GM12891 (cell line): ENCODE results near the gene GRPEL2.
A peak's percentile ranks its signal among the peaks of the same experiment; 100 is the strongest.
"Not testable (repeated sequence)": the region's sequence is repeated elsewhere in the genome, so short reads cannot be mapped to it uniquely, and the experiment has no call there.

Experiments used
- DNase-seq: peaks from one replicate; pipeline ENCODE4 v3.0.0; 2011; ENCODE audit warnings: low spot score; ENCODE audit not compliant: insufficient read length
- FAIRE-seq: peaks from 2 replicates; lab custom pipeline; 2011; peaks lifted over from hg19 to GRCh38; lab: Jason Lieb, UNC
- PAX5 ChIP-seq: IDR thresholded peaks from 2 replicates; pipeline ENCODE4 v1.6.1; 2011; ENCODE audit warnings: low read length, moderate library complexity, mild to moderate bottlenecking; ENCODE audit not compliant: insufficient read depth, severe bottlenecking
- POLR2A ChIP-seq: IDR thresholded peaks from 2 replicates; pipeline ENCODE4 v1.6.1; 2011; ENCODE audit warnings: low read depth, low read length, control low read depth
- POLR2AphosphoS5 ChIP-seq: IDR thresholded peaks from 2 replicates; pipeline ENCODE4 v1.6.1; 2011; ENCODE audit warnings: low read depth, low read length, control low read depth
- POU2F2 ChIP-seq: IDR thresholded peaks from 2 replicates; pipeline ENCODE4 v1.6.1; 2011; ENCODE audit warnings: low read depth, mild to moderate bottlenecking, control low read depth, low read length, moderate library complexity
- SPI1 ChIP-seq: IDR thresholded peaks from 2 replicates; pipeline ENCODE4 v1.6.1; 2011; ENCODE audit warnings: low read depth, low read length, control low read depth
- TAF1 ChIP-seq: IDR thresholded peaks from 2 replicates; pipeline ENCODE4 v1.6.1; 2011; ENCODE audit warnings: low read depth, low read length, control low read depth

GRPEL2 gene

DNA sequence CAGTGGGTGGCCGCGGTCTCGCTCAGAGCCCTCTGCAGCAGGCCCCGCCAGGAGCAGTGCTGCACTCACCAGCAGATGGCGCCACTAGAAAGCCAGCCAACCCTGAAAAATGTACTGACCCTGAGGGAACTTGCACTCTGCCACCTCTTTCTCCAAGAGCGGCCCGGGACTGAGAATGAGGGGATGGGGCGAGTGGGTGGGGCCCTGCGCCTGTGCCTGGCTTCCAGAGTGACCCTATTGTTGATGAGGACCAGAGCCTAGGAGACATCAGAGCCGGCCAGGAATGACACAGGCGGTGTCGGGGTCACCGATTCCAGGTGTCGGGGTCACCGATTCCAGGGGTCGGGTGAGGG, 36.7 kb downstream of the GRPEL2 start:
- FAIRE-seq (peak; percentile 78), DNase-seq (peak; percentile 89)
- TF ChIP-seq TAF1 (no peak), PAX5 (peak; percentile 79), SPI1 (no peak)

DNA sequence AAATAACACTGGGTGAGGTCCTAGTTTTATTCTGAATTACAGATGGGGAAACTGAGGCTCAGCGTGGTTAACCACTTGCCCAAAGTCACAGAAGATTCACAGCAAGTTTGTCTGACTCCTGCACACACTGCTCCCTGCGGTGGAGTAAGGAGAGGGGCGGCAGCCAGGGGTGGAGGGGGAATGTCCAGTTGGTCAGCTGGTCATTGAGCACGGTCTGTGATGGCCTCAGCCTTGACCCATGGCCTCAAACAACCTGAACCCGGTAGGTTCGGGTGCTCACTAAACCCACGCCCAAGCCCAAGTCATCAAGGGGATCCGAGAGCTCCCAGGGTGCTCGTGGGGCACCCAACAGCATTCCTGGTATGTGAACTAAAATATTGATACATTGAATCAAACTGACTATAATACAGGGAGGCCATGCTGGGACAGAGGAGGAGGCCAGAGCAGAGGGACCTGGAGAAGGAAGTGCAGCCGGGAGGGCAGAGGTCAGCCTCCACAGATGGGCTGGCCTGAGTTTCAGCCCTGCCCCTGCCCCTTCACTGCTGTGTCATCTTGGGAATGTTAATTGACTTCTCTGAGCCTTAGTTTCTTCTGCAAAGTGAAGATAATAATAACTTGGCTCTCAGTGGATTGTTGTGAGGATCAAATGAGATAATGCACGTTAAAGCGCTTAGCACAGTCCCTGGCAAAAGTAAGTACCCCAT, 37.4 kb downstream of the GRPEL2 start:
- DNase-seq (no peak), FAIRE-seq (no peak)
- TF ChIP-seq POLR2A (no peak), PAX5 (no peak), SPI1 (no peak), TAF1 (no peak), POU2F2 (no peak)

GRCh38 chr5:149383399-149383798, 38.1 kb downstream of the GRPEL2 start:
- DNase-seq (no peak), FAIRE-seq (no peak)
- TF ChIP-seq PAX5 (no peak), SPI1 (no peak), POU2F2 (no peak)

DNA sequence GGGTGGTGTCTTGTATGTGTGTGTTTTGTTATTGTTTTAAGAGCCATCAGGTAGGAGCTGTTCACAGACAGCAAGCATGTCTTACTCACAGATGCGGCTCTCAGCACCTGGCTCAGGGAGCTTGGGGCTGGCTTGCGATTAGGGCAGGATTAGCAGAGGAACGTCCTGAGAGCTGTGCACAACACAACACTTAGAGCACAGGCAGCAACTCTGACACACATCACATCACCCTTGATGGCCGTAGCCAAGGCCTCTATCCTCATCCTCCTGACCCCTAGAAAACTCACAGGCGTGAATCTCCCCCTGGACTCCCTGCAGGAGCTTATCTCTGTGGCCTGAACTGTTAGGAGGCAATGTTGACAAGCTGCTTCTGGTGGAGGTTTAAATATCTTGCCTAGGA, 40.9 kb downstream of the GRPEL2 start:
- no peak for FAIRE-seq
- TF ChIP-seq POU2F2 (no peak), POLR2AphosphoS5 (no peak), POLR2A (no peak), PAX5 (no peak), SPI1 (no peak), TAF1 (no peak)
- no peak for DNase-seq

DNA sequence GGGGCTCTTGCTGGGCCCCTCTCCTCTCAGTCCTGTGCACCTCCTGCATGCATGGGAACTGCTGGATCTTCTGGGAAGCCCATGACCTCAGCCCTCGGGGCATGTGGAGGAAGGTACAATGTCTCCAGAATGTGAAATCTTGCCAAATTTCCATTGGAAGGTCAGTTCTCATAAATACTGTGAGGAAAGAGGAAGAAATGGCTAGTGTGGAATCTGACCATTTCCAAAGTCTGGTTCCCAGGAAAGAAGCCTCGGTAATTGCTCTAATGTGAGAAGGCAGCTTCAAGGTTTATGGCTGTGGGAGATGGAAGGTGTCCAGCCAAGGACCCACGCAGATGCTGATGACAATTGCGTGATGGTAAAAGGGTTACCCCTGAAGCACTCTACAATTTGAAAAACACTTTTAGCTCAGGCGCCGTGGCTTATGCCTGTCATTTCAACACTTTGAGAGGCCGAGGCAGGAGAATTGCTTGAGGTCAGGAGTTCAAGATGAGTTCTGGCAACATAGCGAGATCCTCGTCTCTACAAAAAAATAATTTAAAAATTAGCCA, 41.9 kb downstream of the GRPEL2 start:
- no peak for DNase-seq
- no peak for TF ChIP-seq TAF1
- TF ChIP-seq POU2F2: no peak
- TF ChIP-seq POLR2AphosphoS5: no peak
- no peak for TF ChIP-seq SPI1
- no peak for TF ChIP-seq PAX5
- no peak for TF ChIP-seq POLR2A
- FAIRE-seq: no peak

DNA sequence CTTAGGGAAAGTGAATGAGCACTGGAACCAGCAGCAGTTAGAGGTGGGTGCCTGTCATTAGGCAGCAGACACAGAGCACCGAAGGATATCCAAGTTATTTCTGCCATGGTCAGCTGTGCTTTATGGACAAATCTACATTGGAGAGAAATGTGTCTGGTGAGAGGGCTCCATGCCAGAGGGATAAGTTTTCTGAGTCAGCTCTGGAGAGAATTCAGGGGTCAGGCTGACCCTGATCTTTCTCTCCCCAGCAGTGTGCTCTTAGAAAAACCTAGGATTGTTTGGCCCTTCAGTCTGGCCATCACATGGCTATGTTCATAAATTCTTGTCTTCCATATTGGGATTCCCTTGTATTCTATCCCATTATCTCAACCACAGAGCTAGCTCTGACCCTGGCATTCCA, 42.7 kb downstream of the GRPEL2 start:
- TF ChIP-seq POU2F2 (no peak), TAF1 (no peak), SPI1 (no peak), POLR2A (no peak), PAX5 (no peak), POLR2AphosphoS5 (no peak)
- no peak for FAIRE-seq
- no peak for DNase-seq

- FAIRE-seq (no peak), DNase-seq (no peak)
- TF ChIP-seq POLR2AphosphoS5: no peak
- TF ChIP-seq POU2F2: no peak
- no peak for TF ChIP-seq PAX5
- no peak for TF ChIP-seq SPI1
- TF ChIP-seq POLR2A: no peak
- TF ChIP-seq TAF1: no peak
Measured at GRCh38 chr5:149388498-149389190, 43.3 kb downstream of the GRPEL2 start.

GRCh38 chr5:149389552-149390495, 44.5 kb downstream of the GRPEL2 start:
- TF ChIP-seq POU2F2: no peak
- TF ChIP-seq TAF1: no peak
- TF ChIP-seq SPI1: no peak
- no peak for TF ChIP-seq POLR2AphosphoS5
- no peak for DNase-seq
- FAIRE-seq: no peak

- not testable (repeated sequence) for FAIRE-seq, DNase-seq
Measured at GRCh38 chr5:149391076-149391475, 45.8 kb downstream of the GRPEL2 start.
